Keratinocyte (primary cell): ENCODE measurements around the gene KLHL35. TPM values are rescaled to one million over a fixed set of nuclear protein-coding genes. Genes with fewer than 3 reads are reported as not detected.

Experiments used
- DNase-seq: peaks from one replicate; pipeline ENCODE4 v3.0.0-alpha.2; 2011; ENCODE audit warnings: low read depth, missing footprints, low spot score
- FAIRE-seq: peaks from 2 replicates; lab custom pipeline; 2011; peaks lifted over from hg19 to GRCh38; lab: Jason Lieb, UNC
- H2AFZ ChIP-seq: 2 replicates; pipeline ENCODE4 v1.6.0; 2012; ENCODE audit warnings: low read length, control low read depth, inconsistent platforms; ENCODE audit not compliant: control insufficient read depth
- H3K27ac ChIP-seq: 2 replicates; pipeline ENCODE4 v1.5.1; 2011; ENCODE audit warnings: low read length; ENCODE audit not compliant: control insufficient read depth, insufficient read depth
- H3K27me3 ChIP-seq: 3 replicates; pipeline ENCODE4 v1.6.0; 2011; ENCODE audit warnings: low read length; ENCODE audit not compliant: control insufficient read depth, insufficient read depth; ENCODE audit errors: extremely low read depth
- H3K36me3 ChIP-seq, 2 experiments: 2 replicates in 1 of 2; 3 replicates in 1 of 2; pipeline ENCODE4 v1.5.1; 2011; ENCODE audit warnings: low read length in 2 of 2, mild to moderate bottlenecking in 1 of 2; ENCODE audit not compliant: control insufficient read depth in 2 of 2, insufficient read depth in 2 of 2; ENCODE audit errors: extremely low read depth in 1 of 2
- H3K4me1 ChIP-seq: 3 replicates; pipeline ENCODE4 v1.5.1; 2011; ENCODE audit warnings: low read length; ENCODE audit not compliant: control insufficient read depth, insufficient read depth; ENCODE audit errors: extremely low read depth
- H3K4me2 ChIP-seq: 3 replicates; pipeline ENCODE4 v1.6.0; 2011; ENCODE audit warnings: low read depth, low read length; ENCODE audit not compliant: control insufficient read depth, insufficient read depth; ENCODE audit errors: extremely low read depth
- H3K4me3 ChIP-seq, 3 experiments: fragments of 200-600 bp in 1 of 3; sonication (generic) in 1 of 3; 2 replicates in 2 of 3; 3 replicates in 1 of 3; pipeline ENCODE4 v1.5.1; 2011 to 2016; ENCODE audit warnings: low read length in 3 of 3, mild to moderate bottlenecking in 3 of 3, control low read depth in 2 of 3, inconsistent platforms in 1 of 3, low read depth in 1 of 3, mixed read lengths in 1 of 3, mixed run types in 1 of 3, moderate library complexity in 1 of 3; ENCODE audit not compliant: control insufficient read depth in 2 of 3, insufficient read depth in 2 of 3; ENCODE audit errors: extremely low read depth in 1 of 3
- H3K79me2 ChIP-seq: 2 replicates; pipeline ENCODE4 v1.6.0; 2012; ENCODE audit warnings: low read length; ENCODE audit not compliant: control insufficient read depth, insufficient read depth
- H3K9ac ChIP-seq: 3 replicates; pipeline ENCODE4 v1.6.0; 2011; ENCODE audit warnings: low read length; ENCODE audit not compliant: control insufficient read depth, insufficient read depth; ENCODE audit errors: extremely low read depth
- H3K9me1 ChIP-seq: 3 replicates; pipeline ENCODE4 v1.6.0; 2011; ENCODE audit warnings: low read length; ENCODE audit not compliant: control insufficient read depth, insufficient read depth; ENCODE audit errors: extremely low read depth
- H3K9me3 ChIP-seq: 2 replicates; pipeline ENCODE4 v1.5.1; 2012; ENCODE audit warnings: low read depth, low read length; ENCODE audit not compliant: control insufficient read depth
- H4K20me1 ChIP-seq: 3 replicates; pipeline ENCODE4 v1.6.0; 2011; ENCODE audit warnings: low read length; ENCODE audit not compliant: control insufficient read depth, insufficient read depth; ENCODE audit errors: extremely low read depth
- CTCF ChIP-seq, 3 experiments: IDR thresholded peaks in 1 of 3; conservative IDR thresholded peaks in 1 of 3; optimal IDR thresholded peaks in 1 of 3; 2 replicates in 2 of 3; 3 replicates in 1 of 3; pipeline versions ENCODE3 to v1.5.1; 2011; ENCODE audit warnings: low read length in 3 of 3, mild to moderate bottlenecking in 3 of 3, moderate library complexity in 2 of 3, control low read depth in 1 of 3, inconsistent platforms in 1 of 3; ENCODE audit not compliant: insufficient read depth in 2 of 3; ENCODE audit errors: extremely low read depth in 1 of 3
- EZH2 ChIP-seq: IDR thresholded peaks from one replicate; pipeline ENCODE4 v1.6.1; 2012; ENCODE audit warnings: inconsistent platforms, mild to moderate bottlenecking, low read length, moderate library complexity
- dilution Hi-C: fragments of 300-500 bp; cut with MboI; formaldehyde crosslinking; loops from one replicate; pipeline ENCODE4 v1.7.0; 2020; ENCODE audit warnings: low sequenced_read_pairs; ENCODE audit not compliant: extremely low pct_ligation_motif_present
- polyA plus RNA-seq, 5 experiments: library from polyadenylated mRNA; depleted of rRNA in 3 of 5; stranded (reverse) in 3 of 5; stranded (forward) in 1 of 5; unstranded in 1 of 5; fragments of >200 nt; gene quantifications; 1 replicate in 1 of 5; 2 replicates in 3 of 5; 3 replicates in 1 of 5; pipeline versions ENCODE4 v1.2.1 to v1.2.3, GENCODE V29; 2011 to 2012; ENCODE audit warnings: missing spikeins in 2 of 5, low read depth in 1 of 5, low replicate concordance in 1 of 5

KLHL35 gene
- polyA plus RNA-seq, 1 donor (not counting 4 experiments of a cell fraction or from before 2014, with no cell fraction given), result 0.58 TPM

GRCh38 chr11:75442161-75442885, 9.3 kb upstream of the KLHL35 start:
- H4K20me1 ChIP-seq, result no peaks in the 10 kb centered on the region
- H3K4me2 ChIP-seq, result no peak overlapping the region
- dilution Hi-C loops, result no loop called here
- DNase-seq, result no peak
- no peak for FAIRE-seq
- H3K27ac ChIP-seq, result no peak overlapping the region
- no peak for TF ChIP-seq EZH2
- no peak for TF ChIP-seq CTCF (optimal IDR thresholded peaks at IDR 0.05 in 1 of 3, IDR thresholded peaks at IDR 0.05 in 1 of 3, conservative IDR thresholded peaks at IDR 0.05 in 1 of 3; ENCODE audit: extremely low read depth in 1 of 3, insufficient read depth in 2 of 3, low read length in 3 of 3)
- H3K4me3 ChIP-seq, result no peak overlapping the region
- H2AFZ ChIP-seq, result no peak overlapping the region
- no peaks in the 10 kb centered on the region for H3K36me3 ChIP-seq
- H3K9me1 ChIP-seq, result no peaks in the 10 kb centered on the region
- no peaks in the 10 kb centered on the region for H3K79me2 ChIP-seq
- H3K9ac ChIP-seq, result no peak overlapping the region
- peaks cover 11% of the 10 kb centered on the region for H3K4me1 ChIP-seq
- H3K9me3 ChIP-seq, result no peaks in the 10 kb centered on the region
- peaks cover 31% of the 10 kb centered on the region for H3K27me3 ChIP-seq

GRCh38 chr11:75441804-75442132, 8.8 kb upstream of the KLHL35 start:
- H3K4me2 ChIP-seq, result peak overlapping the region; percentile 49
- dilution Hi-C loops, result no loop called here
- H2AFZ ChIP-seq, result no peak overlapping the region
- no peak overlapping the region for H3K9ac ChIP-seq
- no peak for TF ChIP-seq CTCF (optimal IDR thresholded peaks at IDR 0.05 in 1 of 3, IDR thresholded peaks at IDR 0.05 in 1 of 3, conservative IDR thresholded peaks at IDR 0.05 in 1 of 3; ENCODE audit: extremely low read depth in 1 of 3, insufficient read depth in 2 of 3, low read length in 3 of 3)
- TF ChIP-seq EZH2, result no peak
- H3K9me3 ChIP-seq, result no peaks in the 10 kb centered on the region
- H3K79me2 ChIP-seq, result no peaks in the 10 kb centered on the region
- H3K27ac ChIP-seq, result no peak overlapping the region
- peaks cover 11% of the 10 kb centered on the region for H3K4me1 ChIP-seq
- no peak overlapping the region for H3K4me3 ChIP-seq
- H3K27me3 ChIP-seq, result peaks cover 31% of the 10 kb centered on the region
- no peaks in the 10 kb centered on the region for H4K20me1 ChIP-seq
- no peaks in the 10 kb centered on the region for H3K36me3 ChIP-seq
- DNase-seq (no peak), FAIRE-seq (peak; percentile 5)
- no peaks in the 10 kb centered on the region for H3K9me1 ChIP-seq
